ENCODE results near the gene C9orf85. TPM values are rescaled to one million over a fixed set of nuclear protein-coding genes. Genes with fewer than 3 reads are reported as not detected.
"Not testable (repeated sequence)": the region's sequence is repeated elsewhere in the genome, so short reads cannot be mapped to it uniquely, and the experiment has no call there.

Gene C9orf85
- total and polyA plus RNA-seq, 7 donors: 8.8 to 40.0 (median 13.3) TPM

- no peak for DNase-seq
- TF ChIP-seq POLR2A (IDR thresholded peaks at IDR 0.05): no peak
- no peak for TF ChIP-seq EP300 (IDR thresholded peaks at IDR 0.05)
- TF ChIP-seq POLR2AphosphoS5 (IDR thresholded peaks at IDR 0.05): no peak
- TF ChIP-seq CTCF (IDR thresholded peaks at IDR 0.05): no peak
- H3K36me3 ChIP-seq: no peaks in the 10 kb centered on the region
- H3K9me3 ChIP-seq: no peaks in the 10 kb centered on the region
- peaks cover 0 to 9% (median 0%) of the 10 kb centered on the region in 4 donors for H3K4me1 ChIP-seq
- intact Hi-C loops (cut with DNase I): no loop called here
- no peak overlapping the region for H3K4me3 ChIP-seq
- H3K27ac ChIP-seq: no peak overlapping the region
- no peaks in the 10 kb centered on the region for H3K27me3 ChIP-seq
These were observed 14.7 kb upstream of the C9orf85 start for GRCh38 chr9:71896761-71897160.

DNA sequence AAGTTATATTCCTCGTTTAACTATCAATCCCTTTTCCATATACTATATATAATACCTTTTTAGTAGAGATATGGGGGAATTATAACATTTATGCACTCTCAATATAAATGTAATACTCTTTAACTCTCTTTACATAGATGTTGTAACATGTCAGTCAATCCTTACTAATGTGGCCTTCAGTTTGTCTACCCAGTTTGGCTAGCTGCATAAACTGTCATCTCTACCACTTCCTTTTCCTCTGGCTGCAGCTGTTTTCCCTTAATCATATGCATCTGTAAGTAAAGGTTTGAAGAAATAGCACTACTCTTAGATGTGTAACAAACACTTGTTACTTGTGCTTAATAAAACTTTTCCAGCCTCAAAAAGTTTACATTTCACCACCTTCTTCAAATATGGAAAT is 13.9 kb upstream of the C9orf85 start:
- no peaks in the 10 kb centered on the region for H3K27me3 ChIP-seq
- 49 to 70% methylated on average over 1 of the region's 1 CpG for WGBS, 2 donors
- no peaks in the 10 kb centered on the region for H3K9me3 ChIP-seq
- TF ChIP-seq EP300 (IDR thresholded peaks at IDR 0.05) (no peak), POLR2AphosphoS5 (IDR thresholded peaks at IDR 0.05) (no peak), CTCF (IDR thresholded peaks at IDR 0.05) (no peak), POLR2A (IDR thresholded peaks at IDR 0.05) (no peak)
- no peak overlapping the region for H3K27ac ChIP-seq
- peaks cover 0 to 9% (median 0%) of the 10 kb centered on the region in 4 donors for H3K4me1 ChIP-seq
- intact Hi-C loops (cut with DNase I): no loop called here
- no peak overlapping the region for H3K4me3 ChIP-seq
- no peaks in the 10 kb centered on the region for H3K36me3 ChIP-seq
- DNase-seq: no peak

- H3K9me3 ChIP-seq; intact Hi-C loops (cut with DNase I); H3K4me3 ChIP-seq; H3K36me3 ChIP-seq; DNase-seq; H3K27ac ChIP-seq; H3K27me3 ChIP-seq: not testable (repeated sequence)
- 83 to 91% methylated on average over 6 of the region's 6 CpGs for WGBS, 2 donors
- peaks cover 0 to 12% (median 2%) of the 10 kb centered on the region in 4 donors for H3K4me1 ChIP-seq
These were observed 12.7 kb upstream of the C9orf85 start for GRCh38 chr9:71898756-71899155.

DNA sequence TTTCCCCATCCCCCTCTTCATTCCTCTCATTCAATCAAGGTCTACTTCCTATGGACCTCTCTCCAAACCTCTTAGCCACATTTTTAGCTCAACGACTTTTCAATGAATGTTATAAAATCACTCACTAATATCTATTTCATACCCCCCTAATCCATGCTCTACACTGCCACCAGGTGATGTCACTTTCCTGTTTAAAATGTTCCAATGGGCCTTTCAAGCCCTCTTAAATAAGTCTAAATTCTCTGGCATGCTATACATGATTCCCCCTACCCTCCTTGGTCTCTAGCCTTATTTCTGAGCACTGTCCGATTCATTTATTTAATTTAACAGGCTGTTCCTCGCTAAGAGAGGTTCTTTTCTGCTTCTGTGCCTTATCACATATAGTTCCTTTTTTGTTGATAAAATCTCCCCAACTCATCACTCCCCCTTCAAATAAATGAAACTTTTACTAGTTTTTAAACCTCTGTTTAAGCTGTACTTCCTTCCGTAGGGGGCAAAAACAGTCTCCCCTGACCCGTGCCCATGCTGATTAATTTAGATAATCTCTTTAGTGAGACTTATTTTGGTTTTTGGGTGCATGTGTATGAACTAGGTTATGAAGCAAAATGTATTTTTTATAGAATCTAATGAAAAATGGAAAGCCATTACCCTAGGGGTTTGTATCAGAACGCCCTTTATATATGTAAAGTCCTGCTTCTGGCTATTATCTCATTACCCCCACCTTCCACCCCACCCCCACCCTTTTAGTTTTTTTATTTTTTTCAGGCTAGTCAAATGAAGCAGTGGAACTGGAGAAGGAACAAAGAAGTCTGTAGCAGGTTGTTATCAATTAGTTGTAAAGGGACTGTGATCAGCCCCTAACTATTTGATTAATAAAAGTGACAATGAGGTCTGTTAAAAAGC is 9.5 kb upstream of the C9orf85 start:
- H3K27ac ChIP-seq: no peak overlapping the region
- WGBS, 2 donors: 50 to 71% methylated on average over 6 of the region's 6 CpGs
- H3K4me1 ChIP-seq: peaks cover 0 to 5% (median 1%) of the 10 kb centered on the region in 4 donors
- intact Hi-C loops (cut with DNase I): no loop called here
- H3K36me3 ChIP-seq: no peaks in the 10 kb centered on the region
- DNase-seq: no peak
- no peak overlapping the region for H3K4me3 ChIP-seq
- no peaks in the 10 kb centered on the region for H3K27me3 ChIP-seq
- no peaks in the 10 kb centered on the region for H3K9me3 ChIP-seq
- TF ChIP-seq CTCF (IDR thresholded peaks at IDR 0.05) (no peak), EP300 (IDR thresholded peaks at IDR 0.05) (no peak), POLR2AphosphoS5 (IDR thresholded peaks at IDR 0.05) (no peak), POLR2A (IDR thresholded peaks at IDR 0.05) (no peak)

- TF ChIP-seq POLR2A (IDR thresholded peaks at IDR 0.05) (no peak), CTCF (IDR thresholded peaks at IDR 0.05) (no peak), EP300 (IDR thresholded peaks at IDR 0.05) (no peak), POLR2AphosphoS5 (IDR thresholded peaks at IDR 0.05) (no peak)
- no peak for DNase-seq
- Histone ChIP-seq H3K27me3 (no peaks in the 10 kb centered on the region), H3K4me3 (no peak overlapping the region), H3K9me3 (no peaks in the 10 kb centered on the region), H3K36me3 (no peaks in the 10 kb centered on the region), H3K4me1 (peaks cover 0 to 16% (median 8%) of the 10 kb centered on the region in 4 donors), H3K27ac (no peak overlapping the region)
- intact Hi-C loops (cut with DNase I): no loop called here
- WGBS, 2 donors: 40 to 58% methylated on average over 2 of the region's 2 CpGs
These were observed 7.4 kb upstream of the C9orf85 start for GRCh38 chr9:71904076-71904475.
